NOMO-1 treated with DMSO at 0.1 percent for 48 hours (cell line): ENCODE data around the gene PRSS36.
"Not testable (repeated sequence)": the region's sequence is repeated elsewhere in the genome, so short reads cannot be mapped to it uniquely, and the experiment has no call there.

Experiments
- DNase-seq: peaks from one replicate; lab custom pipeline; 2025; ENCODE audit not compliant: unreplicated experiment; lab: John Stamatoyannopoulos, UW

Gene PRSS36

GRCh38 chr16:31142109-31143010 lies 7.5 kb downstream of the PRSS36 start:
- DNase-seq: peak; percentile 99

- no peak for DNase-seq
These were observed 8.3 kb downstream of the PRSS36 start for GRCh38 chr16:31141489-31142108.

- DNase-seq: not testable (repeated sequence)
These were observed 8.8 kb downstream of the PRSS36 start for GRCh38 chr16:31141071-31141469.

- no peak for DNase-seq
These were observed 11.0 kb downstream of the PRSS36 start for GRCh38 chr16:31138621-31139578.

- DNase-seq: not testable (repeated sequence)
These were observed 12.9 kb downstream of the PRSS36 start for GRCh38 chr16:31136822-31137499.

- DNase-seq: no peak
These were observed 13.6 kb downstream of the PRSS36 start for GRCh38 chr16:31136287-31136662.

GRCh38 chr16:31135535-31136286 lies 14.2 kb downstream of the PRSS36 start, which contains the start of gene PRSS8:
Gene PRSS8, minus strand, starts transcription at chr16:31135727. Its CDS starts 229 bp downstream, at chr16:31135498.
- DNase-seq: no peak

GRCh38 chr16:31134625-31135534 lies 15.0 kb downstream of the PRSS36 start:
- no peak for DNase-seq

- DNase-seq: peak; percentile 68
These were observed 15.7 kb downstream of the PRSS36 start for GRCh38 chr16:31134091-31134571.

- DNase-seq: no peak
These were observed 16.8 kb downstream of the PRSS36 start for GRCh38 chr16:31133046-31133501.

GRCh38 chr16:31132303-31132979 lies 17.4 kb downstream of the PRSS36 start:
- DNase-seq: no peak

GRCh38 chr16:31131841-31132271 lies 18.0 kb downstream of the PRSS36 start:
- no peak for DNase-seq

GRCh38 chr16:31131416-31131815 lies 18.4 kb downstream of the PRSS36 start:
- DNase-seq: no peak

GRCh38 chr16:31130899-31131298 lies 19.0 kb downstream of the PRSS36 start:
- DNase-seq: no peak

- DNase-seq: peak; percentile 24
These were observed 19.5 kb downstream of the PRSS36 start for GRCh38 chr16:31130336-31130891.

- no peak for DNase-seq
These were observed 20.1 kb downstream of the PRSS36 start for GRCh38 chr16:31129568-31130335.
